ENCODE data around the gene GABRR1. TPM values are rescaled to one million over a fixed set of nuclear protein-coding genes. Genes with fewer than 3 reads are reported as not detected.

Gene GABRR1
- total RNA-seq, 1 experiment from 2014 or later: 0.33 TPM

DNA sequence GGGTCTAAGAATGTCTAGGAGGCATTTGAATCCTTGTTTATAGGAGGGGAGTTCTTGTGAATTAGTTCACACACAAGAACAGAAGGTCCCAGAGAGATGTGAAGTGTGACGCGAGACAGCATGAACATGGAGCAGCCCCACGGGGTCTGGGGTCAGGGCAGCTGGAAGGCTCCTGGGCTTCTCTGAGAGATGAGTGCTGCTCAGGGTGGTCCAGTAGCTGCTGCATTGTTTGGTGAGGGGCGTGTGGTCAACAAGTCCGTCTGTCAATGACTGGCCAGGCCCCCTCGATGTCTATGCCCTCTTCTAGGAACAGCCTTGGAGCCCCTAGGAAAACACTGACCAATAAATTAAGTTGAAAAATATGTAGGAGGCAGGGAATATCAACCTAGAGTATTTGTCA is 40.2 kb upstream of the GABRR1 start:
- no peak for DNase-seq
- Mint-ChIP-seq H3K27ac (no peak overlapping the region), H3K4me1 (no peaks in the 10 kb centered on the region), H3K36me3 (ENCODE audit: insufficient read depth in 1 of 3, low read depth in 3 of 3) (no peaks in the 10 kb centered on the region; a peak in 1 of 7 replicates), H3K4me3 (no peak overlapping the region), H3K9me3 (no peaks in the 10 kb centered on the region), H3K27me3 (ENCODE audit: low read depth) (peaks cover 1% of the 10 kb centered on the region; the same call in 1 of the 2 replicates)
- no peak overlapping the region for H4K5ac ChIP-seq (ENCODE audit: insufficient read length, low read depth, low read length)
- no peak overlapping the region for H3K23ac ChIP-seq (ENCODE audit: insufficient read length, low read depth, low read length)
- H3K18ac ChIP-seq (ENCODE audit: insufficient read length, low read depth, low read length): no peak overlapping the region
- H2BK15ac ChIP-seq (ENCODE audit: low read depth, low read length): no peak overlapping the region
- no peaks in the 10 kb centered on the region for H3K9me3 ChIP-seq (ENCODE audit: control insufficient read depth, low read depth, low read length)
- no peak overlapping the region for H3T11ph ChIP-seq (ENCODE audit: low read length)
- no peak overlapping the region for H4K8ac ChIP-seq (replicated peaks; ENCODE audit: insufficient read length, low read depth, low read length)
- H3K56ac ChIP-seq (ENCODE audit: insufficient read length, low read depth, low read length): no peak overlapping the region
- H3K27ac ChIP-seq (ENCODE audit: insufficient read length, low read depth, low read length): no peak overlapping the region
- H3K23me2 ChIP-seq (ENCODE audit: insufficient read length, low read depth, low read length, poor library complexity, severe bottlenecking): no peaks in the 10 kb centered on the region
- no peak overlapping the region for H2BK120ac ChIP-seq (ENCODE audit: low read depth, low read length, poor library complexity, severe bottlenecking)
- H2AK5ac ChIP-seq (ENCODE audit: insufficient read length, low read length): no peak overlapping the region
- no peak overlapping the region for H2BK20ac ChIP-seq (ENCODE audit: low read depth, low read length, poor library complexity, severe bottlenecking)
- no peaks in the 10 kb centered on the region for H4K20me1 ChIP-seq (ENCODE audit: control insufficient read depth, insufficient read depth, insufficient read length)
- no peaks in the 10 kb centered on the region for H3K79me1 ChIP-seq (ENCODE audit: insufficient read depth, low read depth, low read length, poor library complexity, severe bottlenecking)
- H4K91ac ChIP-seq (ENCODE audit: insufficient read length, low read depth, low read length): no peak overlapping the region
- no peak overlapping the region for H3K4me2 ChIP-seq (ENCODE audit: insufficient read depth, insufficient read length, low read length)
- TF ChIP-seq, protein P1, sequence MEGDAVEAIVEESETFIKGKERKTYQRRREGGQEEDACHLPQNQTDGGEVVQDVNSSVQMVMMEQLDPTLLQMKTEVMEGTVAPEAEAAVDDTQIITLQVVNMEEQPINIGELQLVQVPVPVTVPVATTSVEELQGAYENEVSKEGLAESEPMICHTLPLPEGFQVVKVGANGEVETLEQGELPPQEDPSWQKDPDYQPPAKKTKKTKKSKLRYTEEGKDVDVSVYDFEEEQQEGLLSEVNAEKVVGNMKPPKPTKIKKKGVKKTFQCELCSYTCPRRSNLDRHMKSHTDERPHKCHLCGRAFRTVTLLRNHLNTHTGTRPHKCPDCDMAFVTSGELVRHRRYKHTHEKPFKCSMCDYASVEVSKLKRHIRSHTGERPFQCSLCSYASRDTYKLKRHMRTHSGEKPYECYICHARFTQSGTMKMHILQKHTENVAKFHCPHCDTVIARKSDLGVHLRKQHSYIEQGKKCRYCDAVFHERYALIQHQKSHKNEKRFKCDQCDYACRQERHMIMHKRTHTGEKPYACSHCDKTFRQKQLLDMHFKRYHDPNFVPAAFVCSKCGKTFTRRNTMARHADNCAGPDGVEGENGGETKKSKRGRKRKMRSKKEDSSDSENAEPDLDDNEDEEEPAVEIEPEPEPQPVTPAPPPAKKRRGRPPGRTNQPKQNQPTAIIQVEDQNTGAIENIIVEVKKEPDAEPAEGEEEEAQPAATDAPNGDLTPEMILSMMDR (conservative IDR thresholded peaks at IDR 0.05): no peak
- no peak overlapping the region for H2AFZ ChIP-seq (ENCODE audit: low read length)
- no peak overlapping the region for H2BK12ac ChIP-seq (ENCODE audit: insufficient read length, low read depth, low read length)
- no CpG with 5 or more reads among the region's 6 CpGs for WGBS (ENCODE audit: extremely low coverage, insufficient read length, low lambda C conversion rate)
- H3K9ac ChIP-seq (ENCODE audit: extremely low read depth, insufficient read length, low read length): no peak overlapping the region
- no peaks in the 10 kb centered on the region for H3K4me1 ChIP-seq (ENCODE audit: insufficient read depth, low read length)
- no peak overlapping the region for H2BK5ac ChIP-seq (ENCODE audit: insufficient read length, low read length)
- H3K4ac ChIP-seq (ENCODE audit: low read depth, low read length): no peak overlapping the region
- H3K14ac ChIP-seq (ENCODE audit: insufficient read depth, low read length): no peak overlapping the region
- H3K79me2 ChIP-seq (ENCODE audit: insufficient read depth, low read length): no peaks in the 10 kb centered on the region
- no peaks in the 10 kb centered on the region for H3K27me3 ChIP-seq (ENCODE audit: insufficient read depth, low read length)
